Fibroblast of the aortic adventitia (primary cell): ENCODE measurements around the gene PIK3IP1. TPM values are rescaled to one million over a fixed set of nuclear protein-coding genes. Genes with fewer than 3 reads are reported as not detected.
A peak's percentile ranks its signal among the peaks of the same experiment; 100 is the strongest.

Experiments used
- DNase-seq: peaks from one replicate; pipeline ENCODE4 v3.0.0-alpha.2; 2010; ENCODE audit warnings: low read depth
- H3K4me3 ChIP-seq: 2 replicates; pipeline ENCODE4 v1.5.1; 2011; ENCODE audit warnings: low read depth, mild to moderate bottlenecking, control low read depth, low read length, moderate library complexity
- CTCF ChIP-seq: IDR thresholded peaks from 2 replicates; pipeline ENCODE4 v1.5.1; 2011; ENCODE audit warnings: mild to moderate bottlenecking, low read length, control low read depth, inconsistent platforms; ENCODE audit not compliant: insufficient read depth
- total RNA-seq: library from RNA; depleted of rRNA; stranded (reverse); fragments of >200 nt; gene quantifications from 2 replicates; pipeline ENCODE4 v1.2.3, GENCODE V29; 2012; ENCODE audit warnings: low replicate concordance

PIK3IP1 gene
- total RNA-seq, 1 donor, result 13.2 TPM

DNA sequence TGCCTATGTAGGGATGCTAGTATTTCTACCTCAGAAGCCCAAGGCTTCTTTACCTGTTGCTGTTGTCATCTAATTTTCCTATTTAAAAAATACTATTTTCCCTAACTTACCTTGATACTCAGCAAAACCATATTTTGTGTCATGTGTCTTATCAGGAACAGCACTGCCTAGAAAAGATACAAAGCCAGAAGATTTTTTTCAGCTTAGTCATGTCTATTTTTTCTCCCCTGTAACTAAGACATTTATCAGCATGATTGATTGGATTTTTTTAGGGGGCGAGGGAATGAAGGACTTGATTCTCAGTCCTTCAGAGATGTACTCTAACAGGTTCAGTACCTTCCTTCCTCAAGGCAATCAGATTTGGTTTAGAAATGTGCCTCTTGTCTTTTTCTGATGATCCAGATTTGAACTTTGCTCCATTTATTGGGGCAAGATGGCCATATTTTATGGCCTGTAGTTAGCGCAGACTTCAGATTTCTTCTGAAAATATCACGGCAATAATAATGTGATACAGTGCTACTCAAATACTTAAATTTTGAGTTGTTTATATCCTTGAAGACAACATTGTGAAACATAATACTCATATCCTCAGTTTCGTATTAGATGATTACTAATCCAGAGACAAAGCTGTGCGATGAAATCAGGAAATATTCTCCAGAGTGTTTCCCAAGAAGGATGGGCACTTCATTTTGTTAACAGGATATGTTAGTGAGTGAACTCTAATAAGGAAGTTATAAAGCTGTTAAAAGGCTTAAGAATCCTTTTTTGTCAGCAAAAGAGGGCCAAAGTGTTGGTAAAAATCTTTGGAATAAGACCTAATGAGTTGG, 3.8 kb upstream of the PIK3IP1 start:
- peak; percentile 63 for DNase-seq
- TF ChIP-seq CTCF, result no peak
- H3K4me3 ChIP-seq, result no peak overlapping the region

- H3K4me3 ChIP-seq, result no peak overlapping the region
- no peak for DNase-seq
- no peak for TF ChIP-seq CTCF
Measured at GRCh38 chr22:31295360-31295759, 3.1 kb upstream of the PIK3IP1 start.

- no peak for TF ChIP-seq CTCF
- peak overlapping the region; percentile 95 for H3K4me3 ChIP-seq
- peak; percentile 40 for DNase-seq
Measured at GRCh38 chr22:31291481-31292235, 630 bp downstream of the PIK3IP1 start.

GRCh38 chr22:31290494-31291471, 1.5 kb downstream of the PIK3IP1 start:
- no peak for TF ChIP-seq CTCF
- H3K4me3 ChIP-seq, result peak overlapping the region; percentile 95
- peak; percentile 81 for DNase-seq

DNA sequence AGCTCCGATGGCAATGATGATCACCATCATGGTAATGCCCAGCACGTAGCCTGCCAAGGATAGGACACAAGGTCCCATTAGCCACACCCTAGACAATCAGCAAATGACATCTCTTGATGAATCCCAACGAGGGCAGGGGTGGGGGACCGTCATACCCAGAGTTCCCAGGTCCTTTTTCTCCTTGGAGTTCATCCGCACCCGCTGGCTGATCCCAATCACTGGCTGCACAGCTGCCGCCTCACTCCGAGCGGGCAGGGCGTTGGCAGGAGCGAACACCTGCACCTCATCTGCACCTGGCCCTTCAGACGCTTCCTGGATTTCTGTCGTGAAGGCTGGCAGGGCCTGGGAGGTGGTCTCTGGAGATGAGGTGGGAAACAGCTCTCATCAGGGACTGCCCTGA, 2.9 kb downstream of the PIK3IP1 start:
- DNase-seq, result no peak
- TF ChIP-seq CTCF, result no peak
- no peak overlapping the region for H3K4me3 ChIP-seq

- no peak for TF ChIP-seq CTCF
- H3K4me3 ChIP-seq, result no peak overlapping the region
- DNase-seq, result no peak
Measured at GRCh38 chr22:31288496-31289240, 3.6 kb downstream of the PIK3IP1 start.
